Natural killer cell (primary cell): Measurements from ENCODE around the gene CPSF4L. TPM values are rescaled to one million over a fixed set of nuclear protein-coding genes. Genes with fewer than 3 reads are reported as not detected.

Experiments
- ATAC-seq, 3 donors: fragments of 150-1000 bp in 2 of 3; fragments of 200-7000 bp in 1 of 3; cut with Tn5 transposase; 1 replicate in 1 of 3; 2 replicates in 2 of 3; pipeline ENCODE4 v1.10.0; 2021; ENCODE audit warnings: mild to moderate bottlenecking in 2 of 3, moderate library complexity in 2 of 3
- DNase-seq, 2 donors: peaks; one replicate each; pipeline versions ENCODE4 v3.0.0 to v3.0.0-alpha.2; 2013 to 2021; ENCODE audit warnings: mixed read lengths in 1 of 2
- H3K27ac ChIP-seq: one replicate; pipeline ENCODE4 v1.5.1; 2013; ENCODE audit warnings: mild to moderate bottlenecking, low read length
- H3K27me3 ChIP-seq: one replicate; pipeline ENCODE4 v1.6.1; 2013; ENCODE audit warnings: low read length; ENCODE audit not compliant: control insufficient read depth, insufficient read depth
- H3K36me3 ChIP-seq: one replicate; pipeline ENCODE4 v1.6.1; 2013; ENCODE audit warnings: low read length; ENCODE audit not compliant: control insufficient read depth, insufficient read depth
- H3K4me1 ChIP-seq: one replicate; pipeline ENCODE4 v1.6.1; 2013; ENCODE audit warnings: low read length; ENCODE audit not compliant: control insufficient read depth, insufficient read depth
- H3K4me3 ChIP-seq: one replicate; pipeline ENCODE4 v1.5.1; 2013; ENCODE audit warnings: low read length
- H3K9me3 ChIP-seq: one replicate; pipeline ENCODE4 v1.6.1; 2013; ENCODE audit warnings: low read length; ENCODE audit not compliant: control insufficient read depth, insufficient read depth
- H3K27ac Mint-ChIP-seq, 2 donors: one replicate each; pipeline ENCODE4 v1.8.0; 2022; ENCODE audit warnings: mild to moderate bottlenecking in 2 of 2, mixed read lengths in 2 of 2, moderate library complexity in 1 of 2
- H3K27me3 Mint-ChIP-seq, 2 donors: one replicate each; pipeline ENCODE4 v1.8.0; 2022; ENCODE audit warnings: low read depth in 2 of 2, mixed read lengths in 2 of 2
- H3K36me3 Mint-ChIP-seq: one replicate; pipeline ENCODE4 v1.8.0; 2022; ENCODE audit warnings: mixed read lengths
- H3K4me1 Mint-ChIP-seq, 2 donors: one replicate each; pipeline ENCODE4 v1.8.0; 2022; ENCODE audit warnings: mixed read lengths in 2 of 2
- H3K4me3 Mint-ChIP-seq: one replicate; pipeline ENCODE4 v1.8.0; 2022; ENCODE audit warnings: mild to moderate bottlenecking, moderate library complexity, mixed read lengths
- H3K9me3 Mint-ChIP-seq, 2 donors: one replicate each; pipeline ENCODE4 v1.8.0; 2022; ENCODE audit warnings: mixed read lengths in 2 of 2
- WGBS: methylation state at CpG from one replicate; pipeline ENCODE4 v1.1.7; 2013; ENCODE audit warnings: missing lambda C conversion rate; ENCODE audit not compliant: insufficient coverage; 5-methylcytosine and 5-hydroxymethylcytosine counted together
- intact Hi-C: fragments of 100-400 bp; cut with micrococcal nuclease; formaldehyde crosslinking; loops from one replicate; pipeline ENCODE4 v1.14.2; 2022
- total RNA-seq, 4 donors: library from RNA; stranded (reverse); fragments of 120-200 nt in 1 of 4; gene quantifications; one replicate each; pipeline versions ENCODE4 v1.2.3 to v1.2.4, GENCODE V29; 2013 to 2022
- TF ChIP-seq, protein P1 (sequence below): fragments of 200-600 bp; IDR thresholded peaks from one replicate; pipeline ENCODE4 v1.8.0; 2022; ENCODE audit warnings: antibody characterized with exemption

CPSF4L gene
- total RNA-seq, 3 donors from 2014 or later (not counting 1 experiment from before 2014, with no cell fraction given) = not detected

DNA sequence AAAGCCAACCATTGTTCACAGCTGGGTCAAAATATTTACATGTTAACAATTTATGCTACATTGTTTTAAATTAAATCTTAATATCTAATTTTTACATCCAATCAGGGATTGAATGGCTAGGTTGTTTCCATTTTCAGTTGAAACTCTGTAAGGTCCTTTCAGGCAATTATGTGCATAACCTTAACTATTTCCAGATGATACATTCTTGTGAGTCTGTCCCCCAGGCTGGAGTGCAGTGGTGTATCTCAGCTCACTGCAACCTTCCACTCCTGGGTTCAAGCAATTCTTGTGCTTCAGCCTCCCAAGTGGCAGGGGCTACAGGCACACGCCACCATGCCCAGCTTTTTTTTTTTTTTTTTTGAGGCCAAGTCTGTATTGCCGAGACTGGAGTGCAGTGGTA, 39.7 kb upstream of the CPSF4L start:
- Histone ChIP-seq H3K4me3 (no peak overlapping the region), H3K4me1 (no peaks in the 10 kb centered on the region), H3K36me3 (no peaks in the 10 kb centered on the region), H3K27ac (no peak overlapping the region), H3K27me3 (no peaks in the 10 kb centered on the region), H3K9me3 (no peaks in the 10 kb centered on the region)
- H3K27ac Mint-ChIP-seq = no peak overlapping the region
- WGBS = 91% methylated on average over 2 of the region's 2 CpGs
- peaks cover 0 to 5% of the 10 kb centered on the region in 2 donors for H3K4me1 Mint-ChIP-seq
- no peak for DNase-seq
- ATAC-seq = no peak
- intact Hi-C loops = no loop called here
- H3K4me3 Mint-ChIP-seq = no peak overlapping the region
- peaks cover 0 to 3% of the 10 kb centered on the region in 2 donors for H3K27me3 Mint-ChIP-seq
- no peaks in the 10 kb centered on the region for H3K9me3 Mint-ChIP-seq
- H3K36me3 Mint-ChIP-seq = no peaks in the 10 kb centered on the region
- TF ChIP-seq, protein P1, sequence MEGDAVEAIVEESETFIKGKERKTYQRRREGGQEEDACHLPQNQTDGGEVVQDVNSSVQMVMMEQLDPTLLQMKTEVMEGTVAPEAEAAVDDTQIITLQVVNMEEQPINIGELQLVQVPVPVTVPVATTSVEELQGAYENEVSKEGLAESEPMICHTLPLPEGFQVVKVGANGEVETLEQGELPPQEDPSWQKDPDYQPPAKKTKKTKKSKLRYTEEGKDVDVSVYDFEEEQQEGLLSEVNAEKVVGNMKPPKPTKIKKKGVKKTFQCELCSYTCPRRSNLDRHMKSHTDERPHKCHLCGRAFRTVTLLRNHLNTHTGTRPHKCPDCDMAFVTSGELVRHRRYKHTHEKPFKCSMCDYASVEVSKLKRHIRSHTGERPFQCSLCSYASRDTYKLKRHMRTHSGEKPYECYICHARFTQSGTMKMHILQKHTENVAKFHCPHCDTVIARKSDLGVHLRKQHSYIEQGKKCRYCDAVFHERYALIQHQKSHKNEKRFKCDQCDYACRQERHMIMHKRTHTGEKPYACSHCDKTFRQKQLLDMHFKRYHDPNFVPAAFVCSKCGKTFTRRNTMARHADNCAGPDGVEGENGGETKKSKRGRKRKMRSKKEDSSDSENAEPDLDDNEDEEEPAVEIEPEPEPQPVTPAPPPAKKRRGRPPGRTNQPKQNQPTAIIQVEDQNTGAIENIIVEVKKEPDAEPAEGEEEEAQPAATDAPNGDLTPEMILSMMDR = no peak

DNA sequence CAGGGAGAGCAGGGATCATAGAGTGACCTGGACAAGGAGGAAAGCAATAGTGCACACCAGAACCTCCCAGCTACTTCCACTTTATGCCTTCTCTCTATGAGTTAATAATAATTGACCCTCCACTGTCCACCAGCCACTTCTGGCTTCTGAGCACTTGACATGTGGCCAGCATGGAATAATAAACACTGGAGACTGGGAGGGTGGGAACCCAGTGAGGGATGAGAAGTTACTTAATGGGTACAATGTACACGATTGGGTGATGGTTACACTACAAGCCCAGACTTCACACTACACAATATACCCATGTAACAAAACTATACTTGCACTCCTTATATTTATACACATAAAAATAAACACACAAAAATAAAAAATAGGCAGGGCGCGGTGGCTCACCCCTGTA, 38.7 kb upstream of the CPSF4L start:
- H3K36me3 Mint-ChIP-seq = no peaks in the 10 kb centered on the region
- H3K27ac Mint-ChIP-seq = no peak overlapping the region
- no peaks in the 10 kb centered on the region for H3K36me3 ChIP-seq
- TF ChIP-seq, protein P1 = no peak
- WGBS = 96% methylated on average over 3 of the region's 3 CpGs
- peaks cover 0 to 3% of the 10 kb centered on the region in 2 donors for H3K27me3 Mint-ChIP-seq
- no peak overlapping the region for H3K4me3 Mint-ChIP-seq
- H3K4me1 ChIP-seq = no peaks in the 10 kb centered on the region
- intact Hi-C loops = no loop called here
- no peak overlapping the region for H3K4me3 ChIP-seq
- H3K4me1 Mint-ChIP-seq = peaks cover 0 to 5% of the 10 kb centered on the region in 2 donors
- no peaks in the 10 kb centered on the region for H3K9me3 ChIP-seq
- DNase-seq (no peak), ATAC-seq (no peak)
- no peaks in the 10 kb centered on the region for H3K9me3 Mint-ChIP-seq
- H3K27ac ChIP-seq = no peak overlapping the region
- no peaks in the 10 kb centered on the region for H3K27me3 ChIP-seq

DNA sequence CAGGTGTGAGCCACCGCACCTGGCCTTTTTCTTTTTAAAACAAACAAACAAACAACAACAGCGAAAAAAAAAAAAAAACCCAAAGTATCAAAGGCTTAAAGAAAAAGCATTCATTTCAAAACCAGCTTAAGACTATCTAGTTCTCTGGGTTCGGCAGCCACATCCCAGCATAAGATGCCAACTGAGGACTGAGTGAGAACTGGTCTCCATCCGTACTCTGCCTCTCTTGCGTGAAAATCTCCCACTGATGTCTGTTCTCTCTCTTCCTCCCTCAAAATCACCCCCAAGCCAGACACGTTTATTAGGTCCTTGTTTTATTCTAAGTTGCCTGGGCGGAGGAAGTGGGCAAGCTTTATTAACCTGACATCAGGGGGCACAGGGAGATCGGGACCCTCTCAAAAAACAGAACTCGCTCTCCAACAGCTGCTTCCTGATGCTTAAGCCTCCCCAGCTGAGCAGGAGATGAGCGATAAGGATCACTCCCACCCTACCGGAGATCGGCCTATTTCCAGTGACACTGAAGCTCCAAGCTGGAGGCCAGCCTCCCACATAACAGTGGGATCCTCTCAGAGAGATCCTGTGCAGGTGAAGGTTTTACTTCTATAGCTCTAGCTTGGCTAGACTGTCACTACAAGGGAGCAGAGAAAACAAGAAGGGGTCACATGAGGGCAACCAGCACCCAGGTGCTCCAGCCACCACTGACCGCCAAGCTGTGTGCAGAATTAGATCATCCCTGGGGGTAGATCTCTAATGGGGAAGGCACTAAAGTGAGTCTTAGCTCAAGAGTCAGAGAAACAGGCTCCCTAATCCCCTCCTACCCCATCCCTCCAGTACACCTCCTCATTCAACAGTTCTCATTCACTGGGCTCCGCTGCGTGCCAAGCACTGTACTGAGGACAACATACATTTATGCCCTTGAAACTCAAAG, 36.5 kb upstream of the CPSF4L start:
- no peak overlapping the region for H3K4me3 ChIP-seq
- TF ChIP-seq, protein P1 = no peak
- H3K27ac ChIP-seq = no peak overlapping the region
- no peak for DNase-seq
- Mint-ChIP-seq H3K4me3 (no peak overlapping the region), H3K27ac (no peak overlapping the region), H3K36me3 (no peaks in the 10 kb centered on the region), H3K27me3 (no peaks in the 10 kb centered on the region), H3K9me3 (no peaks in the 10 kb centered on the region), H3K4me1 (no peaks in the 10 kb centered on the region)
- no peak for ATAC-seq
- H3K36me3 ChIP-seq = no peaks in the 10 kb centered on the region
- no peaks in the 10 kb centered on the region for H3K4me1 ChIP-seq
- H3K27me3 ChIP-seq = no peaks in the 10 kb centered on the region
- intact Hi-C loops = no loop called here
- no peaks in the 10 kb centered on the region for H3K9me3 ChIP-seq
- 44% methylated on average over 15 of the region's 15 CpGs for WGBS
